ENCODE data around the gene UBAP1L.

UBAP1L gene

DNA sequence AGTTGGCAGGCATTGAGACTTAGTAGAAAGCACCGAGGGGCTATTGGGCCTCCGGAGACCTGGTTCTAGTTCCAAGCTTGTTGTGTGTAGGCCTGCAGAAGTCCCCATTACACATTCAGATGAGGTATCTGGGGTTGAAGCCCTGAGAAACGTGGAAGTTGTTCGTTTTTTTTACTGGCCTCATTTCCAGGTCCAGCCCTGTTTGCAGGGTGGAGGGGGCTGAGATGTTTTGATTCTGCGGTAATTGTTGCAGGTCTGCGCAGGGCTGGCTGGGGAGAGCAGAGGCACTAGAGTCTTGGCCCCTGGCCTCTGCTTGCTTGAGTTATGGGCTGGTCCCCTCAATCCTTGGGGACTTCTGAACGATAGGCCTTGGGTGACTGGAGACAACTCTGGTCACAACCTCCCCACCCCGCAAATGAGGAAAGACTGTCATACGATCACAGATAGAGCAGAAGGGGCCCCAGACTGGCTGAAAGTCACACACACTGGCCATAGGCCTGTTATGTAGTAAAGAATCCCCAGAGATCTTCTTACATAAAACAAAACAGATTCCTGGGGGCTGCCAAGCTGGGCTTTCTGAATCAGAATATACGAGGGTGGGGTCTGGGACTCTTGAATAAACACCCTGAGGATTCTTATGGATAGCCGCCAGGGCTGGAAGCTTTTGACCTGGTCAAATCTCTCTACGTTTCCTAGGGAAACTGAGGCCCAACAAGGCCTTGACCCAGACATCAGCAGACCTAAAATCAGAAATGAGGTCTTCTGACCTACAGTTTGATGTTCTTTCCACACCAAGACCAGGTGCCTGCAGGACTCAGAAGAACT is 22.8 kb downstream of the UBAP1L start:
- TF ChIP-seq, protein P1, sequence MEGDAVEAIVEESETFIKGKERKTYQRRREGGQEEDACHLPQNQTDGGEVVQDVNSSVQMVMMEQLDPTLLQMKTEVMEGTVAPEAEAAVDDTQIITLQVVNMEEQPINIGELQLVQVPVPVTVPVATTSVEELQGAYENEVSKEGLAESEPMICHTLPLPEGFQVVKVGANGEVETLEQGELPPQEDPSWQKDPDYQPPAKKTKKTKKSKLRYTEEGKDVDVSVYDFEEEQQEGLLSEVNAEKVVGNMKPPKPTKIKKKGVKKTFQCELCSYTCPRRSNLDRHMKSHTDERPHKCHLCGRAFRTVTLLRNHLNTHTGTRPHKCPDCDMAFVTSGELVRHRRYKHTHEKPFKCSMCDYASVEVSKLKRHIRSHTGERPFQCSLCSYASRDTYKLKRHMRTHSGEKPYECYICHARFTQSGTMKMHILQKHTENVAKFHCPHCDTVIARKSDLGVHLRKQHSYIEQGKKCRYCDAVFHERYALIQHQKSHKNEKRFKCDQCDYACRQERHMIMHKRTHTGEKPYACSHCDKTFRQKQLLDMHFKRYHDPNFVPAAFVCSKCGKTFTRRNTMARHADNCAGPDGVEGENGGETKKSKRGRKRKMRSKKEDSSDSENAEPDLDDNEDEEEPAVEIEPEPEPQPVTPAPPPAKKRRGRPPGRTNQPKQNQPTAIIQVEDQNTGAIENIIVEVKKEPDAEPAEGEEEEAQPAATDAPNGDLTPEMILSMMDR (IDR thresholded peaks at IDR 0.05; ENCODE audit: low read depth, low read length), result no peak
- DNase-seq (ENCODE audit: extremely low read depth, low read depth), result no peak

DNA sequence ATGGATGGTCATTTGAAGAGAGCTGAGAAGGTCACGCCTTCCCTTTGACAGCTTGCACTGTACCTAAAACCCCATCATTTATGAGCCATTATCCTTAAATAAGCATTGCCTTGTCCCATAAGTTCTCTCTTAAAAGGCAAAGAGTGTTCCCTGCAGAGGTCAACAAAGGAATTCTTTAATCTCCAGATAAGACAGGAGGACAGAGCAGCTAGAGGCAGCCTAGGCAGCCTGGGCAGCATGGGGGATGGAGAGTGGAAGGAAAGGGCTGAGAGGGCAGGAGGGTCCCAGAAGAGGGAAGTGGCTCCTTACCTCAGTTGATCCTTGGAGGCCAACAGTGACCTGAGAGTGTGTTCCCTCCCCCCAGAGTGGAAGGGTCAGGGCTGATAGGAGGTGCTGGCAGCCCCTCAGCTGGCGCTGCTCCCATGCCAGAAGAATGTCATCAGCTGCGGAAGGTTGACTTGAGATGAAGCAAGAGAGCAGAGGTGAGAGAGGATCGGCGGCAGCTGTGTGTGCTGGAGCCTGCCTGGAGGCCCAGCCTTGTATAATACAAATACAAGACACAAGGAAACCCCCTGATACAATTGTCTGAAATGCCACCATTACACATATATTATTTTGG is 25.7 kb downstream of the UBAP1L start:
- TF ChIP-seq, protein P1 (IDR thresholded peaks at IDR 0.05; ENCODE audit: low read depth, low read length), result no peak
- DNase-seq (ENCODE audit: extremely low read depth, low read depth), result no peak

DNA sequence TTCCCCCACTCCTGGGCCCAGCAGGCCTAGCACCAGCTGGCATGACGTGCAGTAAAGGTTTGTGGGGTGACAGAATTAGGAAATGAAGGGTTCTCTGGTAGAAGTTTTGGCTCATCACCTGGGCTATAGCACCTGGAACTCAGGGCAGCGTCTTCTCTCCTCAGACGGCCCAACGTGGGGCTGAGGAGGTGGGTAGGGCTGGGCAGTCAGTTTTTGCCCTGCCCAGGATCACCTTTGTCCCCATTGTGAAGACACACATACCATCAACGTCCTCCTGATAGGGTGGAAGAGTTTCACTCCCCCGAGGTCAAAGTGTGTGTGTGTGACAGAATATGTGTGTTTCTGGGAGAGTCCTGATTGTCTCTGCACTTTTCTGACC is 26.4 kb downstream of the UBAP1L start:
- TF ChIP-seq, protein P1 (IDR thresholded peaks at IDR 0.05; ENCODE audit: low read depth, low read length), result no peak
- no peak for DNase-seq (ENCODE audit: extremely low read depth, low read depth)

DNA sequence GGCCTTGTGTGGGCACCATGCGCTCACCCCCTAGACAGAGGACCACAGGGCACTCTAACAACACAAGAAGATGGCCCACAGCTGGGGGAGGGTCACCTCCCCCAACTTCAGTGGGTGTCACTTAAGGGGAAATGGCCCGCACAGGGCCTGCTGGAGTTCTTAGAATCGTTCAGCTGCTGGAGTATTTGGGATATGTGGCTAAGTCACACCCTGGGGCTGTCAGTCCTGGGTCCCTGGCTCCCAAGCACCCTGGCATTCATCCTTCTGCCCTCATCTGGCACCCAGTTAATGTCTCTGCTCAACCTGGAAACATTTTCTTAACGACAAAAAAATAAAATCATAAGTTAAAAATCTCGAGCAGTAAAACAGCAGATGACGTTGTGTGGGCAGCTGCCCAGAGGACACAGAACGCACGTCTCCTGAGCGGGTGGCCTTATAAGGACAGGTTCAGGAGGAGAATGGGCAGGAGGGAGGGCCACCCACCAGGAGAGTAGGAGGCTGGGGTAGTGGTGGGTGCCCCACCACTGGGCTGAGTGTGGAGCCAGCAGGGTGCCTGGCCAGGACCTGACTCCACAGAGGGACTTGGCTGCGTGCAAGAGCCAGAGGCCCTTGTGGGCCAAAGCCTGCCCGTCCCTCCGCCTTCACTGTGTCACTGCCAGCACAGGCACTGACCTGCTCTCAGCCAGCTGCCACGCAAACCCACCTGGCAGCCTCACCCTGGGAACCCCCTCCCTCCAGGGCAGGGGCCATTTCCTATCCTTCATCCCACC is 26.9 kb downstream of the UBAP1L start:
- TF ChIP-seq, protein P1 (IDR thresholded peaks at IDR 0.05; ENCODE audit: low read depth, low read length), result no peak
- DNase-seq (ENCODE audit: extremely low read depth, low read depth), result no peak

DNA sequence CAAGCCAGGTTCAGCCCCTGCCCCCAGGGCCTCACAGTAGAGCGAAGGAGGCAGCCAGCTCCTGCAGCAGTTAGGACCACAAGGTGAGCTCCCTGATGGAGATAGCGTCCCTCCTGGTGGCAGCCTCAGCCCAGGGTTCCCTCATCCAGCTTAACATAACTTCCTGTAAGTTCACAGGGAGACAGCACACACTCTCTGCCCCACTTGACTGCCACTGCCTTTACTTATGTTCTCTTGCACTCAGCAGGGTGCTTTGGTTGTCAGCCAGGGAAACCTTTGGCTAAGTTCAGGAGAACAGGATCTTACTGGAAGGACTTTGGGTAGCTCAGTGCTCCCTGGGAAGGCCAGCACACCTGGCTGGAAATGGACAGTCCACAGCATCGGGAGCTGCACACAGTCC is 27.6 kb downstream of the UBAP1L start:
- DNase-seq (ENCODE audit: extremely low read depth, low read depth), result no peak

DNA sequence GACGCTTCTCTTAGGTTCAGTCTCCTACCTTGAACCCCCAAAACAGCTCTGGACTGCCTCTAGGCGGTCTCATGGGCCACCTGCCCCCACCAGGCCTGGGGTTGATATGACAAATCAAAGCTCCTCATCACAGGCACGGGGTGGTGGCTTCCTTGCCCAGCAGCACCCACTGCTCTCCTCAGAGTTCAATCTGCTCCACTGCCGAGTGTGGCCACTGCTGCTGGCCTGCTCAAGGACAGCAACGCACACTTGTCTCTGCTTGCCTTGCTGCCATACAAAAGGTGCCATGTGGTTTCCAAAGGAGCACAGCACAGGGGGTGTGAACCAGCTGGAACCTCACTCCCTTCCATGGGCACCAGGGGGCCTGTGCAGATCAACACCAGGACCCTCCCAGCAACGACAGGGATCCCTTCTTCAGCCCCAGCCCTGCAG is 28.3 kb downstream of the UBAP1L start:
- DNase-seq (ENCODE audit: extremely low read depth, low read depth), result no peak
- TF ChIP-seq, protein P1 (IDR thresholded peaks at IDR 0.05; ENCODE audit: low read depth, low read length), result no peak; the same call in none of the 2 replicates

More for the DNA sequence above, 27.6 kb downstream of the UBAP1L start:
- TF ChIP-seq, protein P1 (IDR thresholded peaks at IDR 0.05; ENCODE audit: low read depth, low read length), result no peak
